Psoas muscle (tissue), 8 donors: ENCODE results near the gene VWF. TPM values are rescaled to one million over a fixed set of nuclear protein-coding genes. Genes with fewer than 3 reads are reported as not detected.

ENCODE experiments used
- ATAC-seq, 4 donors: fragments of 200-7000 bp; cut with Tn5 transposase; one replicate each; pipeline ENCODE4 v1.9.1; 2020; ENCODE audit warnings: moderate library complexity in 3 of 4, mild to moderate bottlenecking in 2 of 4
- DNase-seq, 2 donors: peaks; one replicate each; pipeline ENCODE4 v3.0.0-alpha.2; 2020
- H3K27ac ChIP-seq: fragments of 200-600 bp; one replicate; pipeline ENCODE4 v1.8.0; 2022
- H3K27me3 ChIP-seq, 3 donors: fragments of 200-600 bp in 1 of 3; one replicate each; pipeline versions ENCODE4 v1.6.1 to v1.8.0; 2013 to 2022; ENCODE audit warnings: low read length in 2 of 3, mild to moderate bottlenecking in 2 of 3, moderate library complexity in 1 of 3; ENCODE audit not compliant: insufficient read depth in 3 of 3
- H3K36me3 ChIP-seq, 2 donors: fragments of 200-600 bp in 1 of 2; one replicate each; pipeline versions ENCODE4 v1.6.1 to v1.8.0; 2013 to 2022; ENCODE audit warnings: low read depth in 1 of 2, mild to moderate bottlenecking in 1 of 2, moderate library complexity in 1 of 2; ENCODE audit not compliant: insufficient read depth in 1 of 2
- H3K4me1 ChIP-seq: fragments of 200-600 bp; one replicate; pipeline ENCODE4 v1.8.0; 2022
- H3K4me3 ChIP-seq: fragments of 200-600 bp; one replicate; pipeline ENCODE4 v1.8.0; 2022; ENCODE audit warnings: mild to moderate bottlenecking
- H3K9me3 ChIP-seq: fragments of 200-600 bp; one replicate; pipeline ENCODE4 v1.8.0; 2022
- CTCF ChIP-seq: fragments of 200-600 bp; IDR thresholded peaks from one replicate; pipeline ENCODE4 v1.8.0; 2022; ENCODE audit warnings: antibody characterized with exemption
- WGBS, 3 donors: extraction: QIAGEN DNeasy Blood & Tissue Kit; methylation state at CpG; one replicate each; pipeline versions ENCODE4 v1.1.6 to v1.1.7; 2013; 5-methylcytosine and 5-hydroxymethylcytosine counted together
- intact Hi-C, 2 donors: fragments of 100-400 bp; cut with DNase I; formaldehyde crosslinking; loops; one replicate each; pipeline versions ENCODE4 v1.11.0 to v1.14.2; 2022
- polyA plus RNA-seq, 3 donors: library from polyadenylated mRNA; stranded (reverse); fragments of 200-250 nt; gene quantifications; one replicate each; pipeline ENCODE4 v1.2.3, GENCODE V29; 2013
- total RNA-seq, 4 donors: library from RNA; stranded (reverse); fragmentation: NEBNext Ultra II Directional in 2 of 4; extraction: Animal tissue kit (Norgen Biotek cat#: 25700) in 2 of 4; gene quantifications; one replicate each; pipeline versions ENCODE4 v1.2.1 to v1.2.4, GENCODE V29; 2021 to 2023
- donor health status: healthy with polysubstance abuse.
- donor health status: DM: no; HTN: no; CAD: no; lungs with moderate emphysema.
- donor health status: Bipolar disorder and iron deficiency.
- donor health status: healthy.
- donor health status: DM: yes; HTN: yes; CAD: no.
- donor health status: DM: no; HTN: no; CAD: no.
- donor health status: DM: no; HTN: no; CAD: no.
- donor health status: DM: yes; HTN: yes; CAD: no.

Gene VWF
- total and polyA plus RNA-seq, 7 donors = 49.6 to 206 (median 122) TPM

DNA sequence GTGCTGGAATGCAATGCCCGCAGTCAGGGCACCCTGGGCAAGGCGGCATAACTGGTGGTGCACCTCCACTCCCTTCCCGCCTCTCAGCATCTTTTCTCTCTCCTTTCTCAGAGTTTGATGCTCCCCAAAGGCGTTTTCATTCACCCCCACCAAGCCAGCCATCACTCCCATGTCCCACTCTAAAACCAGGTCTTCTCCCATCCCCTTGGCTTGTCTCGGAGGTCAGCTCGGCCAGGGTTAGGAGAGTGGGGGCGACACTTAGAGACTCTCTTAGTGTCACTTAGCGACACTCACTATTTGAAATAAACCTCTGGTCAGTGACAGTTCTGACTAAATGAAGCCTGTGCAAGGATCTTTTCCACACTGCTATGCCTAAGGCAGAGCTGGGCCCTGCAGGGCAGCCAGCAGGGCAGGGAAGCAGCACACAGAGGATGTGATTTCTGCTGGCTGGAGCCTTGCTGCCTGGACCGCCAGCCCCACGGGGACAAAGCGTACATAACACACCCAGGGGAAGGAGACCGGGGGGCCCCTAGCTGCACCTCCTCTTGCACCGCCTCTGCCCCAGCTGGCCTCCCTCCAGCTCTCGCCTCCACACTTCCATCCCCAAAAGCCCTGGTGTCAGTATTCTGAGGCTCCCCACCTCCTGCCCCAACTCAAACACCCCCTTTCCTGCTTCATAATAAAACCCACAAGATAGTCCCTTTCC, 64.5 kb downstream of the VWF start:
- no peak overlapping the region for H3K4me3 ChIP-seq
- no peaks in the 10 kb centered on the region for H3K4me1 ChIP-seq
- no peak for DNase-seq
- peaks cover 0 to 24% (median 2%) of the 10 kb centered on the region in 3 donors for H3K27me3 ChIP-seq
- no peaks in the 10 kb centered on the region for H3K9me3 ChIP-seq
- no peak for TF ChIP-seq CTCF
- no peak overlapping the region for H3K27ac ChIP-seq
- peaks cover 0 to 4% of the 10 kb centered on the region in 2 donors for H3K36me3 ChIP-seq
- ATAC-seq = no peak
- intact Hi-C loops = loop anchor here (5.0 to 10.0 kb wide), 2 partner anchors 127 to 405 kb away; no protein-coding TSS in a partner anchor
- WGBS, 3 donors = 71 to 81% (median 76%) methylated on average over 13 to 14 of the region's 14 CpGs

DNA sequence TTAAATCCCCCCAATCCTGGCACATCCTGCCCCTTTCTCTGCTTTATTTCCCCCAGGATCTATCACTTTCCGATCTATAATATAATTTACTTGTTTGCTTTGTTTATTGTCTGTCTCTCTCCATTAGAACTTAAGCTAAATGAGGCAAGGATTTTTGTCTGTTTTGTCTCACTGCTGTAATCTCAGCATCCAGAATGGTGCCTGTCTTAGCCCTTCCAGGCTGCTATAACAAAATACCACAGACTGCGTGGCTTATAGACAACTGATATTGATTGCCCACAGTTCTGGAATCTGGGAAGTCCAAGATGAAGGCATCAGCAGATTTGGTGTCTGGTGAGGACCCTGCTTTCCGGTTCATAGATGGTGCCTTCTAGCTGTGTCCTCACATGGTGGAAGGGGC, 65.2 kb downstream of the VWF start:
- no peak for TF ChIP-seq CTCF
- ATAC-seq = no peak
- Histone ChIP-seq H3K27ac (no peak overlapping the region), H3K4me1 (no peaks in the 10 kb centered on the region), H3K36me3 (peaks cover 0 to 8% of the 10 kb centered on the region in 2 donors), H3K9me3 (no peaks in the 10 kb centered on the region), H3K27me3 (peaks cover 0 to 24% (median 2%) of the 10 kb centered on the region in 3 donors), H3K4me3 (no peak overlapping the region)
- intact Hi-C loops = no loop called here
- no peak for DNase-seq
- 88 to 93% (median 89%) methylated on average over 3 of the region's 3 CpGs for WGBS, 3 donors

GRCh38 chr12:6058481-6059161, 65.8 kb downstream of the VWF start:
- Histone ChIP-seq H3K9me3 (no peaks in the 10 kb centered on the region), H3K27me3 (peaks cover 0 to 24% (median 2%) of the 10 kb centered on the region in 3 donors), H3K4me1 (no peaks in the 10 kb centered on the region), H3K4me3 (no peak overlapping the region), H3K36me3 (peaks cover 0 to 10% of the 10 kb centered on the region in 2 donors), H3K27ac (no peak overlapping the region)
- no peak for TF ChIP-seq CTCF
- WGBS, 3 donors = 69 to 72% (median 70%) methylated on average over 15 of the region's 15 CpGs
- ATAC-seq (no peak), DNase-seq (no peak)
- intact Hi-C loops = no loop called here

DNA sequence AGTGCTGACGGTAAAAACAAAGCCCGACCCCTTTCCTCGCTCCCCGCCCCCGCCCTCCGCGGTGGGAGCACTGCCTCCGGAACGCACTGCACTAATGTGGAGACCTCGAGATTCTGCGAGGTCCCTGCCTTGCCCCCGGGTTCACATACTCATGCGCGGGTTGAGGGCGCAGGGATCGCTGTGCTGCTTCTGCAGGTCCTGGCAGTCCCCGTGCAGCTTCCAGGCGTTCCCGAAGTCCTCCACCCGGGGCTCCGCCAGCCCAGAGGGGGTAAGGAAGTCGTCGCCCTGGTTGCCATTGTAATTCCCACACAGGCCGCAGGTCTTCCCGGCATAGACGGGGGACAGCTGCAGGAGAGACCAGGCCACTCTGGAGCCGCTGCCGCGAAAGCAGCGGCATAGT, 66.8 kb downstream of the VWF start:
- H3K27ac ChIP-seq = no peak overlapping the region
- no peak overlapping the region for H3K4me3 ChIP-seq
- no peaks in the 10 kb centered on the region for H3K9me3 ChIP-seq
- peaks cover 0 to 21% (median 2%) of the 10 kb centered on the region in 3 donors for H3K27me3 ChIP-seq
- 38 to 49% (median 46%) methylated on average over 30 of the region's 30 CpGs for WGBS, 3 donors
- intact Hi-C loops = no loop called here
- no peak for TF ChIP-seq CTCF
- DNase-seq (no peak), ATAC-seq (no peak)
- H3K4me1 ChIP-seq = no peaks in the 10 kb centered on the region
- peaks cover 0 to 10% of the 10 kb centered on the region in 2 donors for H3K36me3 ChIP-seq
